Uterus (tissue), 2 donors: ENCODE data around the gene CAV2.

Experiments
- POLR2A ChIP-seq, 2 donors: fragments of 450-650 bp; IDR thresholded peaks; one replicate each; pipeline ENCODE4 v1.6.1; 2016; ENCODE audit warnings: antibody characterized with exemption in 2 of 2, mild to moderate bottlenecking in 1 of 2, moderate library complexity in 1 of 2
- TF ChIP-seq, protein P1 (sequence below), 4 experiments: fragments of 200-600 bp in 2 of 4; fragments of 450-650 bp in 2 of 4; sonication (generic) in 2 of 4; IDR thresholded peaks; one replicate each; pipeline ENCODE4 v1.5.1; 2016 to 2019; ENCODE audit warnings: antibody characterized with exemption in 4 of 4, mild to moderate bottlenecking in 2 of 4, moderate library complexity in 1 of 4

DNA sequence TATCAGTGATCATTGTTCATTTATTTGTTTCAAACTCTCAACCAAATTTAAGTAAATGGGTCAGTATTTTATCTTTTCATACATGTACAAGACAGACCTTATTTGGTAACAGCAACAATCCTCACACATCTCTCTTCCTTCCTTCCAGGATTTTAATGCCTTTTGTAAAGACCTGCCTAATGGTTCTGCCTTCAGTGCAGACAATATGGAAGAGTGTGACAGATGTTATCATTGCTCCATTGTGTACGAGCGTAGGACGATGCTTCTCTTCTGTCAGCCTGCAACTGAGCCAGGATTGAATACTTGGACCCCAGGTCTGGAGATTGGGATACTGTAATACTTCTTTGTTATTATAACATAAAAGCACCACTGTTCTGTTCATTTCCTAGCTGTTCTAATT is 6.3 kb downstream of the CAV2 start:
- TF ChIP-seq, protein P1, sequence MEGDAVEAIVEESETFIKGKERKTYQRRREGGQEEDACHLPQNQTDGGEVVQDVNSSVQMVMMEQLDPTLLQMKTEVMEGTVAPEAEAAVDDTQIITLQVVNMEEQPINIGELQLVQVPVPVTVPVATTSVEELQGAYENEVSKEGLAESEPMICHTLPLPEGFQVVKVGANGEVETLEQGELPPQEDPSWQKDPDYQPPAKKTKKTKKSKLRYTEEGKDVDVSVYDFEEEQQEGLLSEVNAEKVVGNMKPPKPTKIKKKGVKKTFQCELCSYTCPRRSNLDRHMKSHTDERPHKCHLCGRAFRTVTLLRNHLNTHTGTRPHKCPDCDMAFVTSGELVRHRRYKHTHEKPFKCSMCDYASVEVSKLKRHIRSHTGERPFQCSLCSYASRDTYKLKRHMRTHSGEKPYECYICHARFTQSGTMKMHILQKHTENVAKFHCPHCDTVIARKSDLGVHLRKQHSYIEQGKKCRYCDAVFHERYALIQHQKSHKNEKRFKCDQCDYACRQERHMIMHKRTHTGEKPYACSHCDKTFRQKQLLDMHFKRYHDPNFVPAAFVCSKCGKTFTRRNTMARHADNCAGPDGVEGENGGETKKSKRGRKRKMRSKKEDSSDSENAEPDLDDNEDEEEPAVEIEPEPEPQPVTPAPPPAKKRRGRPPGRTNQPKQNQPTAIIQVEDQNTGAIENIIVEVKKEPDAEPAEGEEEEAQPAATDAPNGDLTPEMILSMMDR (IDR thresholded peaks at IDR 0.05), result no peak
- TF ChIP-seq POLR2A (IDR thresholded peaks at IDR 0.05), result no peak
